Upper lobe of left lung (tissue), 4 donors: Measurements from ENCODE around the gene SLC4A3.

Experiments used
- CTCF ChIP-seq, 6 experiments: fragments of 450-650 bp in 4 of 6; fragments of 200-600 bp in 2 of 6; sonication (generic) in 2 of 6; IDR thresholded peaks; one replicate each; pipeline ENCODE4 v1.5.1; 2016 to 2019; ENCODE audit warnings: antibody characterized with exemption in 6 of 6
- EP300 ChIP-seq, 4 donors: sonication (generic); formaldehyde crosslinking; IDR thresholded peaks; one replicate each; pipeline ENCODE4 v1.5.1; 2017; ENCODE audit warnings: antibody characterized with exemption in 4 of 4, control low read depth in 2 of 4
- POLR2A ChIP-seq, 4 donors: fragments of 450-650 bp; IDR thresholded peaks; one replicate each; pipeline ENCODE4 v1.5.1; 2016 to 2017; ENCODE audit warnings: antibody characterized with exemption in 4 of 4, mild to moderate bottlenecking in 2 of 4
- POLR2AphosphoS5 ChIP-seq, 2 donors: sonication (generic); formaldehyde crosslinking; IDR thresholded peaks; one replicate each; pipeline ENCODE4 v1.5.1; 2017; ENCODE audit warnings: antibody characterized with exemption in 2 of 2

- no peak for TF ChIP-seq CTCF (IDR thresholded peaks at IDR 0.05)
- TF ChIP-seq EP300 (IDR thresholded peaks at IDR 0.05): no peak
- TF ChIP-seq POLR2A (IDR thresholded peaks at IDR 0.05): no peak
- no peak for TF ChIP-seq POLR2AphosphoS5 (IDR thresholded peaks at IDR 0.05)
These were observed 3.5 kb downstream of the SLC4A3 start for GRCh38 chr2:219630770-219631405.
